Gastrocnemius medialis (tissue), 4 donors: ENCODE measurements around the gene TSPAN1. TPM values are rescaled to one million over a fixed set of nuclear protein-coding genes. Genes with fewer than 3 reads are reported as not detected.

Experiments used
- ATAC-seq, 2 donors: fragments of 150-250 bp; one replicate each; pipeline ENCODE4 v1.9.1; 2016
- DNase-seq, 2 donors: peaks; one replicate each; pipeline ENCODE4 v3.0.0-alpha.2; 2019
- H3K27ac ChIP-seq, 4 donors: fragments of 200-600 bp; sonication (generic); 1 replicate in 1 of 4; 2 replicates in 3 of 4; pipeline ENCODE4 v1.5.1; 2016 to 2018; ENCODE audit warnings: mild to moderate bottlenecking in 2 of 4, moderate library complexity in 1 of 4
- H3K27me3 ChIP-seq, 3 donors: fragments of 200-600 bp; sonication (generic) in 2 of 3; 1 replicate in 1 of 3; 2 replicates in 2 of 3; pipeline versions ENCODE4 v1.5.1 to v1.6.0; 2016 to 2019; ENCODE audit warnings: mild to moderate bottlenecking in 1 of 3, moderate library complexity in 1 of 3
- H3K36me3 ChIP-seq, 2 donors: fragments of 200-600 bp; sonication (generic) in 1 of 2; one replicate each; pipeline ENCODE4 v1.5.1; 2017 to 2018
- H3K4me1 ChIP-seq, 2 donors: fragments of 200-600 bp; sonication (generic) in 1 of 2; one replicate each; pipeline ENCODE4 v1.5.1; 2016 to 2017; ENCODE audit warnings: mild to moderate bottlenecking in 2 of 2
- H3K4me3 ChIP-seq, 4 donors: fragments of 200-600 bp; sonication (generic) in 3 of 4; 1 replicate in 1 of 4; 2 replicates in 3 of 4; pipeline ENCODE4 v1.5.1; 2016 to 2019; ENCODE audit warnings: mild to moderate bottlenecking in 2 of 4
- H3K9me3 ChIP-seq, 3 donors: fragments of 200-600 bp; sonication (generic) in 2 of 3; 1 replicate in 1 of 3; 2 replicates in 2 of 3; pipeline ENCODE4 v1.5.1; 2016 to 2019
- CTCF ChIP-seq, 5 experiments: fragments of 450-650 bp in 3 of 5; fragments of 200-600 bp in 2 of 5; sonication (generic) in 2 of 5; IDR thresholded peaks in 4 of 5; conservative IDR thresholded peaks in 1 of 5; 1 replicate in 4 of 5; 2 replicates in 1 of 5; pipeline ENCODE4 v1.5.1; 2016 to 2019; ENCODE audit warnings: antibody characterized with exemption in 5 of 5, mild to moderate bottlenecking in 3 of 5, moderate library complexity in 3 of 5
- POLR2A ChIP-seq, 2 donors: fragments of 450-650 bp; IDR thresholded peaks; one replicate each; pipeline ENCODE4 v1.6.1; 2017; ENCODE audit warnings: antibody characterized with exemption in 2 of 2, mild to moderate bottlenecking in 2 of 2, moderate library complexity in 2 of 2
- in situ Hi-C, 4 donors: fragments of 200-750 bp; cut with MboI; loops; one replicate each; pipeline versions ENCODE4 v1.15.0 to v1.8.0; 2017; ENCODE audit warnings: low sequenced_read_pairs in 4 of 4
- intact Hi-C: fragments of 100-400 bp; cut with DNase I; formaldehyde crosslinking; loops from one replicate; pipeline ENCODE4 v1.15.1; 2023; ENCODE audit warnings: low total_unique reads
- total RNA-seq, 4 donors: library from RNA; depleted of rRNA; stranded (reverse); fragments of >200 nt; gene quantifications; one replicate each; pipeline versions ENCODE4 v1.1.0 to v1.2.3, GENCODE V29; 2016

Gene TSPAN1
- total RNA-seq, 4 donors from 2014 or later, result 0.88 to 10.7 (median 6.0) TPM

- peaks cover 0 to 10% of the 10 kb centered on the region in 2 donors for H3K4me1 ChIP-seq
- ATAC-seq (no peak), DNase-seq (no peak)
- no peaks in the 10 kb centered on the region for H3K27me3 ChIP-seq
- H3K9me3 ChIP-seq, result no peaks in the 10 kb centered on the region
- H3K36me3 ChIP-seq, result no peaks in the 10 kb centered on the region
- in situ Hi-C loops, result no loop called here
- no peak overlapping the region for H3K27ac ChIP-seq
- TF ChIP-seq CTCF (IDR thresholded peaks at IDR 0.05 in 4 of 5, conservative IDR thresholded peaks at IDR 0.05 in 1 of 5), result no peak
- TF ChIP-seq POLR2A (IDR thresholded peaks at IDR 0.05), result no peak
- H3K4me3 ChIP-seq, result no peak overlapping the region
- intact Hi-C loops, result no loop called here
Observed at GRCh38 chr1:46148318-46148717, 26.6 kb upstream of the TSPAN1 start.

- no peak overlapping the region for H3K4me3 ChIP-seq
- in situ Hi-C loops (no loop called here), intact Hi-C loops (no loop called here)
- DNase-seq (no peak), ATAC-seq (peak; percentile 68 to 84)
- TF ChIP-seq CTCF (IDR thresholded peaks at IDR 0.05 in 4 of 5, conservative IDR thresholded peaks at IDR 0.05 in 1 of 5) (no peak), POLR2A (IDR thresholded peaks at IDR 0.05) (peak in 1 of 2 donors; percentile 37)
- no peaks in the 10 kb centered on the region for H3K9me3 ChIP-seq
- H3K27ac ChIP-seq, result peak overlapping the region; percentile 42 to 73 (median 72)
- peaks cover 0 to 10% of the 10 kb centered on the region in 2 donors for H3K4me1 ChIP-seq
- no peaks in the 10 kb centered on the region for H3K36me3 ChIP-seq
- no peaks in the 10 kb centered on the region for H3K27me3 ChIP-seq
Observed at GRCh38 chr1:46150085-46150484, 24.8 kb upstream of the TSPAN1 start.

GRCh38 chr1:46152016-46152415 lies 22.9 kb upstream of the TSPAN1 start:
- Histone ChIP-seq H3K27me3 (no peaks in the 10 kb centered on the region), H3K9me3 (no peaks in the 10 kb centered on the region), H3K36me3 (no peaks in the 10 kb centered on the region), H3K4me1 (peaks cover 0 to 10% of the 10 kb centered on the region in 2 donors), H3K4me3 (no peak overlapping the region), H3K27ac (no peak overlapping the region)
- no peak for DNase-seq
- TF ChIP-seq CTCF (IDR thresholded peaks at IDR 0.05 in 4 of 5, conservative IDR thresholded peaks at IDR 0.05 in 1 of 5) (no peak), POLR2A (IDR thresholded peaks at IDR 0.05) (no peak)
- intact Hi-C loops (no loop called here), in situ Hi-C loops (no loop called here)
- ATAC-seq, result no peak

- TF ChIP-seq POLR2A (IDR thresholded peaks at IDR 0.05) (no peak), CTCF (IDR thresholded peaks at IDR 0.05 in 4 of 5, conservative IDR thresholded peaks at IDR 0.05 in 1 of 5) (no peak)
Observed at GRCh38 chr1:46153228-46153627, 21.7 kb upstream of the TSPAN1 start.

GRCh38 chr1:46153732-46154131 lies 21.2 kb upstream of the TSPAN1 start:
- TF ChIP-seq CTCF (IDR thresholded peaks at IDR 0.05 in 4 of 5, conservative IDR thresholded peaks at IDR 0.05 in 1 of 5) (no peak), POLR2A (IDR thresholded peaks at IDR 0.05) (no peak)
- H3K4me3 ChIP-seq, result no peak overlapping the region
- in situ Hi-C loops, result no loop called here
- no peak overlapping the region for H3K27ac ChIP-seq
- intact Hi-C loops, result no loop called here
- no peaks in the 10 kb centered on the region for H3K9me3 ChIP-seq
- peaks cover 0 to 10% of the 10 kb centered on the region in 2 donors for H3K4me1 ChIP-seq
- H3K36me3 ChIP-seq, result no peaks in the 10 kb centered on the region
- no peak for DNase-seq
- no peak for ATAC-seq
- no peaks in the 10 kb centered on the region for H3K27me3 ChIP-seq

More at GRCh38 chr1:46153228-46153627, 21.7 kb upstream of the TSPAN1 start:
- in situ Hi-C loops (no loop called here), intact Hi-C loops (no loop called here)
- Histone ChIP-seq H3K27me3 (no peaks in the 10 kb centered on the region), H3K9me3 (no peaks in the 10 kb centered on the region), H3K4me1 (peaks cover 0 to 10% of the 10 kb centered on the region in 2 donors), H3K4me3 (no peak overlapping the region), H3K27ac (no peak overlapping the region), H3K36me3 (no peaks in the 10 kb centered on the region)
- no peak for DNase-seq
- ATAC-seq, result no peak
